Tibial nerve (tissue), 3 donors: Measurements from ENCODE around the gene PIEZO2.

Experiments used
- CTCF ChIP-seq, 5 experiments: fragments of 200-600 bp in 3 of 5; fragments of 450-650 bp in 2 of 5; sonication (generic) in 3 of 5; IDR thresholded peaks; one replicate each; pipeline ENCODE4 v1.5.1; 2016 to 2019; ENCODE audit warnings: antibody characterized with exemption in 5 of 5, mild to moderate bottlenecking in 3 of 5, moderate library complexity in 2 of 5
- POLR2A ChIP-seq, 2 donors: fragments of 450-650 bp; IDR thresholded peaks; one replicate each; pipeline ENCODE4 v1.6.1; 2017; ENCODE audit warnings: antibody characterized with exemption in 2 of 2, mild to moderate bottlenecking in 2 of 2, moderate library complexity in 2 of 2

- TF ChIP-seq CTCF (IDR thresholded peaks at IDR 0.05) (no peak), POLR2A (IDR thresholded peaks at IDR 0.05) (no peak)
Measured at GRCh38 chr18:10909724-10910123, 239.6 kb downstream of the PIEZO2 start.
